MM.1S (cell line): ENCODE results near the gene CWF19L1.
"Not testable (repeated sequence)": the region's sequence is repeated elsewhere in the genome, so short reads cannot be mapped to it uniquely, and the experiment has no call there.

Experiments
- DNase-seq: peaks from one replicate; pipeline ENCODE4 v3.0.0-alpha.2; 2015
- H2AFZ ChIP-seq: fragments of 300-600 bp; sonication (generic); 2 replicates; pipeline ENCODE4 v1.6.0; 2016; ENCODE audit warnings: antibody characterized with exemption, low read length
- H3F3A ChIP-seq: fragments of 300-600 bp; sonication (generic); 2 replicates; pipeline ENCODE4 v1.6.1; 2016; ENCODE audit warnings: mild to moderate bottlenecking, antibody characterized with exemption, low read length, moderate library complexity, mixed read lengths; ENCODE audit not compliant: insufficient read depth
- H3K27ac ChIP-seq: fragments of 300-600 bp; sonication (generic); 2 replicates; pipeline ENCODE4 v1.5.1; 2016; ENCODE audit warnings: mild to moderate bottlenecking, low read length
- H3K27me3 ChIP-seq: fragments of 300-600 bp; sonication (generic); replicated peaks from 2 replicates; pipeline ENCODE4 v1.6.0; 2016; ENCODE audit warnings: low read length; ENCODE audit not compliant: insufficient read depth
- H3K36me3 ChIP-seq: fragments of 300-600 bp; sonication (generic); replicated peaks from 2 replicates; pipeline ENCODE4 v1.6.1; 2016; ENCODE audit warnings: mild to moderate bottlenecking, low read length, mixed read lengths; ENCODE audit not compliant: insufficient read depth
- H3K4me1 ChIP-seq: fragments of 300-600 bp; sonication (generic); 2 replicates; pipeline ENCODE4 v1.6.1; 2016; ENCODE audit warnings: low read length, mixed read lengths
- H3K4me2 ChIP-seq: fragments of 300-600 bp; sonication (generic); 2 replicates; pipeline ENCODE4 v1.6.0; 2016; ENCODE audit warnings: low read depth, low read length
- H3K4me3 ChIP-seq: fragments of 300-600 bp; sonication (generic); 2 replicates; pipeline ENCODE4 v1.5.1; 2016; ENCODE audit warnings: low read length, mixed read lengths
- H3K79me2 ChIP-seq: fragments of 300-600 bp; sonication (generic); 2 replicates; pipeline ENCODE4 v1.6.1; 2016; ENCODE audit warnings: mixed run types, low read length, mixed read lengths
- H3K9ac ChIP-seq: fragments of 300-600 bp; sonication (generic); 2 replicates; pipeline ENCODE4 v1.6.1; 2016; ENCODE audit warnings: low read length, mixed read lengths
- H3K9me2 ChIP-seq: fragments of 300-600 bp; sonication (generic); replicated peaks from 2 replicates; pipeline ENCODE4 v1.6.1; 2016; ENCODE audit warnings: mild to moderate bottlenecking, low read length, mixed read lengths; ENCODE audit not compliant: insufficient read depth
- H3K9me3 ChIP-seq: fragments of 300-600 bp; sonication (generic); replicated peaks from 2 replicates; pipeline ENCODE4 v1.6.1; 2016; ENCODE audit warnings: mild to moderate bottlenecking, low read length, mixed read lengths; ENCODE audit not compliant: insufficient read depth
- H4K20me1 ChIP-seq: fragments of 300-600 bp; sonication (generic); 2 replicates; pipeline ENCODE4 v1.6.1; 2016; ENCODE audit warnings: mild to moderate bottlenecking, low read length, moderate library complexity, mixed read lengths; ENCODE audit not compliant: insufficient read depth
- CTCF ChIP-seq: fragments of 300-600 bp; sonication (generic); IDR thresholded peaks from 2 replicates; pipeline ENCODE4 v1.5.1; 2016; ENCODE audit warnings: antibody characterized with exemption, low read length, mixed read lengths
- EZH2 ChIP-seq: fragments of 300-600 bp; sonication (generic); optimal IDR thresholded peaks from 2 replicates; pipeline ENCODE3; 2017; ENCODE audit warnings: low read depth, mild to moderate bottlenecking, antibody characterized with exemption, low read length, mixed read lengths
- EZH2phosphoT487 ChIP-seq: fragments of 300-600 bp; sonication (generic); IDR thresholded peaks from 2 replicates; pipeline ENCODE4 v1.6.1; 2018; ENCODE audit warnings: antibody characterized with exemption, low read length

Gene CWF19L1

GRCh38 chr10:100282907-100283306, 15.5 kb upstream of the CWF19L1 start:
- no peak for DNase-seq
- H3K79me2 ChIP-seq, result peaks cover 50% of the 10 kb centered on the region
- no peak overlapping the region for H3K4me2 ChIP-seq
- H3K4me3 ChIP-seq, result no peak overlapping the region
- H2AFZ ChIP-seq, result no peak overlapping the region
- H3K27me3 ChIP-seq, result no peaks in the 10 kb centered on the region
- H3K9me2 ChIP-seq, result no peaks in the 10 kb centered on the region
- peaks cover 6% of the 10 kb centered on the region for H3F3A ChIP-seq
- no peaks in the 10 kb centered on the region for H4K20me1 ChIP-seq
- no peak overlapping the region for H3K9ac ChIP-seq
- H3K27ac ChIP-seq, result no peak overlapping the region
- peaks cover 5% of the 10 kb centered on the region; the same call in 1 of the 2 replicates for H3K36me3 ChIP-seq
- H3K4me1 ChIP-seq, result peaks cover 6% of the 10 kb centered on the region; the same call in 1 of the 2 replicates
- no peaks in the 10 kb centered on the region for H3K9me3 ChIP-seq
- no peak for TF ChIP-seq EZH2phosphoT487
- no peak for TF ChIP-seq CTCF
- TF ChIP-seq EZH2, result no peak

DNA sequence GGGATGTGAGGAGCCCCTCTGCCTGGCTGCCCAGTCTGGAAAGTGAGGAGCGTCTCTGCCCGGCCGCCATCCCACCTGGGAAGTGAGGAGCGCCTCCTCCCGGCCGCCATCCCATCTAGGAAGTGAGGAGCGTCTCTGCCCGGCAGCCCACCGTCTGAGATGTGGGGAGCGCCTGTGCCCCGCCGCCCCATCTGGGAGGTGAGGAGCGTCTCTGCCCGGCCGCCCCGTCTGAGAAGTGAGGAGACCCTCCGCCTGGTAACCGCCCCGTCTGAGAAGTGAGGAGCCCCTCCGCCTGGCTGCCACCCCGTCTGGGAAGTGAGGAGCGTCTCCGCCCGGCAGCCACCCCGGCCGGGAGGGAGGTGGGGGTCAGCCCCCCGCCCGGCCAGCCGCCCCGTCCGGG, 9.5 kb upstream of the CWF19L1 start:
- not testable (repeated sequence) for H3F3A ChIP-seq, H3K27ac ChIP-seq, H4K20me1 ChIP-seq, H3K9me3 ChIP-seq, H2AFZ ChIP-seq, H3K36me3 ChIP-seq, H3K9ac ChIP-seq, DNase-seq, H3K4me2 ChIP-seq, H3K9me2 ChIP-seq, H3K4me3 ChIP-seq, H3K27me3 ChIP-seq, H3K4me1 ChIP-seq, H3K79me2 ChIP-seq

GRCh38 chr10:100265821-100266485, 1.5 kb downstream of the CWF19L1 start:
- TF ChIP-seq EZH2 (no peak), EZH2phosphoT487 (no peak)

GRCh38 chr10:100254191-100254590, 13.2 kb downstream of the CWF19L1 start:
- Histone ChIP-seq H3K4me3 (no peak overlapping the region), H3K4me1 (no peaks in the 10 kb centered on the region), H2AFZ (no peak overlapping the region), H3F3A (no peaks in the 10 kb centered on the region), H3K79me2 (no peaks in the 10 kb centered on the region), H3K9me2 (no peaks in the 10 kb centered on the region), H4K20me1 (no peaks in the 10 kb centered on the region), H3K9ac (no peak overlapping the region), H3K9me3 (no peaks in the 10 kb centered on the region), H3K4me2 (no peak overlapping the region), H3K27ac (no peak overlapping the region), H3K27me3 (no peaks in the 10 kb centered on the region), H3K36me3 (no peaks in the 10 kb centered on the region; the same call in 1 of the 2 replicates)
- TF ChIP-seq EZH2, result no peak
- TF ChIP-seq CTCF, result no peak
- TF ChIP-seq EZH2phosphoT487, result no peak
- DNase-seq, result no peak

More at GRCh38 chr10:100265821-100266485, 1.5 kb downstream of the CWF19L1 start:
- Histone ChIP-seq H3K36me3 (no peaks in the 10 kb centered on the region), H3K9me2 (no peaks in the 10 kb centered on the region), H3K27ac (no peak overlapping the region), H3K79me2 (peaks cover 46% of the 10 kb centered on the region), H3K4me2 (peak overlapping the region; percentile 94; the same call in 1 of the 2 replicates), H4K20me1 (no peaks in the 10 kb centered on the region), H3K9me3 (no peaks in the 10 kb centered on the region), H3K9ac (no peak overlapping the region), H3K4me3 (no peak overlapping the region), H3K4me1 (peaks cover 7% of the 10 kb centered on the region), H3F3A (0 out of 2 replicates have a peak, but pooled peaks cover 3% of the 10 kb centered on the region), H2AFZ (no peak overlapping the region), H3K27me3 (no peaks in the 10 kb centered on the region)
- DNase-seq, result no peak
